NB4 (cell line): ENCODE results near the gene DGKD.

Experiments used
- DNase-seq: peaks from one replicate; pipeline ENCODE4 v3.0.0; 2010; ENCODE audit warnings: low read depth
- H3K4me3 ChIP-seq: one replicate; pipeline ENCODE4 v1.5.1; 2011; ENCODE audit warnings: mild to moderate bottlenecking, low read depth, low read length, moderate library complexity
- MYC ChIP-seq: IDR thresholded peaks from 2 replicates; pipeline ENCODE4 v1.6.1; 2011; ENCODE audit warnings: low read depth, low read length
- POLR2A ChIP-seq: IDR thresholded peaks from 2 replicates; pipeline ENCODE4 v1.6.1; 2011; ENCODE audit warnings: mild to moderate bottlenecking; ENCODE audit not compliant: insufficient read length; ENCODE audit errors: extremely low read depth
- TF ChIP-seq, protein P1 (sequence below): IDR thresholded peaks from one replicate; pipeline ENCODE4 v1.5.1; 2012; ENCODE audit warnings: low read depth, low read length
- TF ChIP-seq, protein P2 (sequence below): IDR thresholded peaks from 2 replicates; pipeline ENCODE4 v1.6.1; 2011; ENCODE audit warnings: low read depth, low read length

The DGKD gene

DNA sequence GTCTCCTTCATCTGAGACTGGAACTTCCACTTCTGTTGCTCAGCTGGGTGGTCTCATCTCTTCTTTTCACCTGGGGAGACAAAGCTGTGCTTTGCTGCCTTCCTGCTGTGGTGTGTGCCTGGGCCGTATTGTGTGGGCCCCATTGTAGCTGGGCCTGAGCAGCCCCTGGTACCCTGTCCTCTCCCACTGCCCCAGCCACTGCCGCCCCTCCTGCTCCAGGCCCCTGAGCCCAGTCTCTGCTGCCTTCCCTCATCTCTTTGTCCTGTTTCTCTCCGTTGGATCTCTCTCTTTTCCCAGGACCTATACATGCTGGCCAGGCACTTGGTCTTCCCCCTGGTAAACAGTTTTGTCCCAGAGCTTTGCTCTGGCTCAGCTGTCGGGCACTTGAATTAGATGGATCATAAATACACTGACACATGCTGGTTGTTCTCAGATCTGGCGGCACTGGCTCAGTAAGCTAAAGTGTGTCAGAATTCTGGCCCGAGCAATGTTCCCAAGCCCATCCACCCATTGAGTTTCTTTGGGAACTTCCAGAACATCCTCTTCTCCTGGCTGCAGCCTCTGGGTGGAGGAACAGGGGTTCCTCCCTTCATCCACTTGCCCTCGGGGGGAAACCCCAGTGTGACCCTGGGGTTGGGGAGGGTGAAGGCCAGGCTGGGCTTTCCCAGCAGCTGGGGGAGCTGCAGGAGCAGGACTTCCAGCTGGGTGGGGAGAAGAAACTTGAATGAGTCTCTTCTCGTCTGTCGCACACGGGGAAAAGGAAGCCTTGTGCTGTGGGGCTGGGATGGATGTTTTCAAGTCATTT is 99.0 kb downstream of the DGKD start:
- no peak overlapping the region for H3K4me3 ChIP-seq
- TF ChIP-seq, protein P1, sequence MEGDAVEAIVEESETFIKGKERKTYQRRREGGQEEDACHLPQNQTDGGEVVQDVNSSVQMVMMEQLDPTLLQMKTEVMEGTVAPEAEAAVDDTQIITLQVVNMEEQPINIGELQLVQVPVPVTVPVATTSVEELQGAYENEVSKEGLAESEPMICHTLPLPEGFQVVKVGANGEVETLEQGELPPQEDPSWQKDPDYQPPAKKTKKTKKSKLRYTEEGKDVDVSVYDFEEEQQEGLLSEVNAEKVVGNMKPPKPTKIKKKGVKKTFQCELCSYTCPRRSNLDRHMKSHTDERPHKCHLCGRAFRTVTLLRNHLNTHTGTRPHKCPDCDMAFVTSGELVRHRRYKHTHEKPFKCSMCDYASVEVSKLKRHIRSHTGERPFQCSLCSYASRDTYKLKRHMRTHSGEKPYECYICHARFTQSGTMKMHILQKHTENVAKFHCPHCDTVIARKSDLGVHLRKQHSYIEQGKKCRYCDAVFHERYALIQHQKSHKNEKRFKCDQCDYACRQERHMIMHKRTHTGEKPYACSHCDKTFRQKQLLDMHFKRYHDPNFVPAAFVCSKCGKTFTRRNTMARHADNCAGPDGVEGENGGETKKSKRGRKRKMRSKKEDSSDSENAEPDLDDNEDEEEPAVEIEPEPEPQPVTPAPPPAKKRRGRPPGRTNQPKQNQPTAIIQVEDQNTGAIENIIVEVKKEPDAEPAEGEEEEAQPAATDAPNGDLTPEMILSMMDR = no peak
- TF ChIP-seq POLR2A (no peak), MYC (no peak)
- TF ChIP-seq, protein P2, sequence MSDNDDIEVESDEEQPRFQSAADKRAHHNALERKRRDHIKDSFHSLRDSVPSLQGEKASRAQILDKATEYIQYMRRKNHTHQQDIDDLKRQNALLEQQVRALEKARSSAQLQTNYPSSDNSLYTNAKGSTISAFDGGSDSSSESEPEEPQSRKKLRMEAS = no peak
- DNase-seq = no peak

DNA sequence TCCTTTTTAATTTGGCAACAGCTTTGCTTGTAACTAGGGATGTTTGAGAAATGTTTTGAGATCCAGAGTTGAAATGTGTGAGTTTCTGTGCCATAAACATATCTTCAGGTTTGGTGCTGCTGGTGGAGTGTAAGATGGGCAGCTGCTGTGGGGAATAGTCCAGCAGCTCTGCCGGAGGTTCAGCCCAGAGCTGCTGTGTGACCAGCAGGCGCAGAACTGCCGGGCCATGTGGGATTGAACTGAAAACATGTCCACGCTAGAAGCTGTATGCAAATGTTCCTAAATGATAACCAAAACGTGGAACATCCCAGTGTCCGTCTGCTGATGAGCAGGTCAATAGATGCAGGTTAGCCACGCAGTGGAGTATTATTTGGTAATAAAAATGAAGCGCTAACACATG is 99.6 kb downstream of the DGKD start:
- no peak for TF ChIP-seq MYC
- TF ChIP-seq, protein P2 = no peak
- no peak for TF ChIP-seq POLR2A
- TF ChIP-seq, protein P1 = no peak
- no peak for DNase-seq
- no peak overlapping the region for H3K4me3 ChIP-seq

DNA sequence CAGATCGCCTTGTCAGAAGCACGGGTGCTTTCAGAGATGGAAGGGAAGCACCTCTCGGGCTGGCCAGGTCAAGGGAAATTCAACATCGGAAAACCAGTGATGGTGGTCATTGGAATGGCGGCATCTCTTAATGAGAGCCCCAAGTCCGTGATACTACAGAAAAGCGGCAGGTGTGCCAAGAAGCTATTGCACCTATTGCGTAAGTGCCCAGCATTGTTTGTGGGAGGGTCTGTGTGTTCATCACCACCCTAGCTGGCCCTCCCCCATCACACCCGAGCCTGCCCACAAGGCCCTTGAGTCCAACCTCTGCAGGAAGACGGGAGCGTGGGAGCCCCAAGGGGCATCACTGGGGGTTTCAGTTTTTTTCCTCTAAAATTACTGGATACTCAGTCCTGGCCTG is 100.7 kb downstream of the DGKD start:
- peak; percentile 57 for DNase-seq
- TF ChIP-seq POLR2A (no peak), MYC (no peak)
- TF ChIP-seq, protein P1 = no peak
- TF ChIP-seq, protein P2 = no peak
- H3K4me3 ChIP-seq = no peak overlapping the region

DNA sequence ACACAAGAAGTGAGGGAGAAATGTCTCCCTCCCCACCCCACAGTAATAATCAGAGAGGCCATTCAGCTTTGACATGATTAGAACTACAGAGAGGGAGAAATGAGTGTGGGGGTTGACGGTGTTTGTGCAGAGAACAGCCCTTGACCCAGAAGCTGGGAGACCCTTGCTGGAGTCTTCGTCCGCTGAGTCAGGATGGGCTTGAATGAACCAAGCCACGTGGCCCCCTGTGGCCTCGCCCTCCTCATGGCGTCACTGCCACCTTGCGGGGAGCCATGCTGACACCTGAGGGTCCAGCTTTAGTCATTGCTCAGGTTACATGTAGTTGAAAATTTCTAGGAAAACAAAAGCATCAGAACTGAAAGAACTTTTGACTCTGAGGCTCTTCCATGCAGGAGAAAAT is 101.2 kb downstream of the DGKD start:
- DNase-seq = no peak
- H3K4me3 ChIP-seq = no peak overlapping the region
- TF ChIP-seq MYC = no peak
- no peak for TF ChIP-seq POLR2A
- TF ChIP-seq, protein P1 = no peak
- TF ChIP-seq, protein P2 = no peak

DNA sequence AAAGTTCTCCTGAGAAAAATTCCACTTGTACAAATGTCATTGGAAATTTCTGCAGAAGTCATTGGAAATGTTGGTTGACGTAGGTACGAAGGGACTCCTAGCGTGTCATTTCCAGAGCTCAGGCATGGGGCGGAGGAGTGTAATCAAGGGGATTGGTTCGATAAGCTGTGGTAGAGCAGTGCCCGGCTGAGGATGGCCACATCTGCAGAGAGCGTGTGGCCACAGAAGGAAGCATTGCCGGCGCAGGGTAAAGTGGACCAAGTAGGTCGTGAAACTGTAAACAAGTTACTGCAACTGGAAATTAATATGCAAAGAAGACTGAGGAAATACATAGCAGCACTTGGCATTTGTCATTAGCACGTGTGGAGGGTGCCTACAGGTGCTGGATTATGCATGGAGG is 101.8 kb downstream of the DGKD start:
- no peak for DNase-seq
- no peak overlapping the region for H3K4me3 ChIP-seq
- no peak for TF ChIP-seq MYC
- TF ChIP-seq, protein P2 = no peak
- TF ChIP-seq, protein P1 = no peak
- TF ChIP-seq POLR2A = no peak
